SK-N-SH (cell line): ENCODE measurements around the gene PRKD2.

Experiments used
- CHD2 ChIP-seq: fragments of 150-350 bp; IDR thresholded peaks from 2 replicates; pipeline ENCODE4 v1.6.1; 2018; ENCODE audit warnings: low read length; ENCODE audit not compliant: partially characterized antibody
- EZH2phosphoT487 ChIP-seq: fragments of 200-600 bp; sonication (generic); IDR thresholded peaks from 2 replicates; pipeline ENCODE4 v1.6.1; 2017; ENCODE audit warnings: low read depth, mixed run types, mild to moderate bottlenecking, antibody characterized with exemption, moderate library complexity, borderline replicate concordance
- FOXM1 ChIP-seq: IDR thresholded peaks from 2 replicates; pipeline ENCODE4 v1.4.0; 2012; ENCODE audit warnings: low read depth, mild to moderate bottlenecking
- JUND ChIP-seq: IDR thresholded peaks from 2 replicates; pipeline ENCODE4 v1.4.0; 2012
- MXI1 ChIP-seq: IDR thresholded peaks from 2 replicates; pipeline ENCODE4 v1.6.1; 2012; ENCODE audit warnings: mild to moderate bottlenecking, low read depth, low read length, improper control_type of control experiment
- POLR2AphosphoS5 ChIP-seq: IDR thresholded peaks from 2 replicates; pipeline ENCODE4 v1.6.1; 2012; ENCODE audit warnings: low read depth, low read length
- SMC3 ChIP-seq: IDR thresholded peaks from 2 replicates; pipeline ENCODE4 v1.6.1; 2012; ENCODE audit warnings: low read depth, low read length, improper control_type of control experiment
- TEAD4 ChIP-seq: IDR thresholded peaks from 2 replicates; pipeline ENCODE4 v1.4.0; 2012; ENCODE audit warnings: mild to moderate bottlenecking, borderline replicate concordance; ENCODE audit not compliant: insufficient read depth
- YY1 ChIP-seq: IDR thresholded peaks from 2 replicates; pipeline ENCODE4 v1.4.0; 2012; ENCODE audit warnings: low read depth, mild to moderate bottlenecking
- TF ChIP-seq, protein P1 (sequence below): fragments of 150-350 bp; IDR thresholded peaks from 2 replicates; pipeline ENCODE4 v1.6.1; 2017; ENCODE audit warnings: antibody characterized with exemption, low read length, low read depth, borderline replicate concordance
- TF ChIP-seq, protein P2 (sequence below): fragments of 200-600 bp; sonication (generic); IDR thresholded peaks from 2 replicates; pipeline ENCODE4 v1.6.1; 2017; ENCODE audit warnings: antibody characterized with exemption, mild to moderate bottlenecking, moderate library complexity
- TF ChIP-seq, protein P3 (sequence below): IDR thresholded peaks from 2 replicates; pipeline ENCODE4; 2012
- TF ChIP-seq, protein P4 (sequence below): IDR thresholded peaks from 2 replicates; pipeline ENCODE4 v1.4.0; 2012; ENCODE audit warnings: low read depth, borderline replicate concordance
- TF ChIP-seq, protein P5 (sequence below): IDR thresholded peaks from 2 replicates; pipeline ENCODE4 v1.6.1; 2012; ENCODE audit warnings: mild to moderate bottlenecking, low read depth, low read length, moderate library complexity

DNA sequence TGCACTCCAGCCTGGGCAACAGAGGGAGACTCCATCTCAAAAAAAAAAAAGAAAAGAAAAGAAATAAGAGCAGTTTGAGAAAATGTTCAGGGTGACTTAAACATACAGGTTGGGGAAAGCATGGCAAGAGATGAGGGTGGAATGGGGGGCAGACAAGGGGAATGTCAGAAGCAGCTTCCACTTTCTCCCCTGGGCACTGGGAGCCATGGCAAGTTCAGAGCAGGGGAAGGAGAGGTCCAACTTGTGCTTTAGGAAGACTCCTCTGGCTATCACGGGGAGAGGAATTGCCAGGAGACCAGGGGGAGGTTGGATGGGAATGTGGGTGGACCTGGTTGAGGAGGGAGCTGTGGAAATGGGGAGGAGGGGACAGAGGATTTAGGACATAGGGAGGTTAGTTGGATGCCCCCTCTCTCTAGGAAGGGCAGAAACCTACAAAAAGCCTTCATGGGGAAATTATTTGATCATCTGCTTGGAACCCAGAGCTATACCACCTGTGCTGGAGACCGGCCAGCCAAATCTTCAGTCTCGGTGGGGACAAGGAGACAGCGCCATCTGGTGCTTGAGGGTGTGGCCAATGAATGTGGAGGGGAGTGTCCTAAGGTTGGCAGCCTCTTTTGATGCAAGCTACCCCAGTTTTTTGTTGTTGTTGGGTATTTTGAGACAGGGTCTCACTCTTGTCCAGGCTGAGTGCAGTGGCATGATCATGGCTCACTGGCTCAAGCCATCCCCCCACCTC is 36.7 kb upstream of the PRKD2 start:
- no peak for TF ChIP-seq JUND
- no peak for TF ChIP-seq POLR2AphosphoS5
- TF ChIP-seq, protein P1, sequence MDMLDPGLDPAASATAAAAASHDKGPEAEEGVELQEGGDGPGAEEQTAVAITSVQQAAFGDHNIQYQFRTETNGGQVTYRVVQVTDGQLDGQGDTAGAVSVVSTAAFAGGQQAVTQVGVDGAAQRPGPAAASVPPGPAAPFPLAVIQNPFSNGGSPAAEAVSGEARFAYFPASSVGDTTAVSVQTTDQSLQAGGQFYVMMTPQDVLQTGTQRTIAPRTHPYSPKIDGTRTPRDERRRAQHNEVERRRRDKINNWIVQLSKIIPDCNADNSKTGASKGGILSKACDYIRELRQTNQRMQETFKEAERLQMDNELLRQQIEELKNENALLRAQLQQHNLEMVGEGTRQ = no peak
- TF ChIP-seq, protein P2, sequence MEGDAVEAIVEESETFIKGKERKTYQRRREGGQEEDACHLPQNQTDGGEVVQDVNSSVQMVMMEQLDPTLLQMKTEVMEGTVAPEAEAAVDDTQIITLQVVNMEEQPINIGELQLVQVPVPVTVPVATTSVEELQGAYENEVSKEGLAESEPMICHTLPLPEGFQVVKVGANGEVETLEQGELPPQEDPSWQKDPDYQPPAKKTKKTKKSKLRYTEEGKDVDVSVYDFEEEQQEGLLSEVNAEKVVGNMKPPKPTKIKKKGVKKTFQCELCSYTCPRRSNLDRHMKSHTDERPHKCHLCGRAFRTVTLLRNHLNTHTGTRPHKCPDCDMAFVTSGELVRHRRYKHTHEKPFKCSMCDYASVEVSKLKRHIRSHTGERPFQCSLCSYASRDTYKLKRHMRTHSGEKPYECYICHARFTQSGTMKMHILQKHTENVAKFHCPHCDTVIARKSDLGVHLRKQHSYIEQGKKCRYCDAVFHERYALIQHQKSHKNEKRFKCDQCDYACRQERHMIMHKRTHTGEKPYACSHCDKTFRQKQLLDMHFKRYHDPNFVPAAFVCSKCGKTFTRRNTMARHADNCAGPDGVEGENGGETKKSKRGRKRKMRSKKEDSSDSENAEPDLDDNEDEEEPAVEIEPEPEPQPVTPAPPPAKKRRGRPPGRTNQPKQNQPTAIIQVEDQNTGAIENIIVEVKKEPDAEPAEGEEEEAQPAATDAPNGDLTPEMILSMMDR = peak; percentile 61
- TF ChIP-seq EZH2phosphoT487 = no peak
- TF ChIP-seq, protein P3, sequence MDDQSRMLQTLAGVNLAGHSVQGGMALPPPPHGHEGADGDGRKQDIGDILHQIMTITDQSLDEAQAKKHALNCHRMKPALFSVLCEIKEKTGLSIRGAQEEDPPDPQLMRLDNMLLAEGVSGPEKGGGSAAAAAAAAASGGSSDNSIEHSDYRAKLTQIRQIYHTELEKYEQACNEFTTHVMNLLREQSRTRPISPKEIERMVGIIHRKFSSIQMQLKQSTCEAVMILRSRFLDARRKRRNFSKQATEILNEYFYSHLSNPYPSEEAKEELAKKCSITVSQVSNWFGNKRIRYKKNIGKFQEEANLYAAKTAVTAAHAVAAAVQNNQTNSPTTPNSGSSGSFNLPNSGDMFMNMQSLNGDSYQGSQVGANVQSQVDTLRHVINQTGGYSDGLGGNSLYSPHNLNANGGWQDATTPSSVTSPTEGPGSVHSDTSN = no peak
- TF ChIP-seq, protein P4, sequence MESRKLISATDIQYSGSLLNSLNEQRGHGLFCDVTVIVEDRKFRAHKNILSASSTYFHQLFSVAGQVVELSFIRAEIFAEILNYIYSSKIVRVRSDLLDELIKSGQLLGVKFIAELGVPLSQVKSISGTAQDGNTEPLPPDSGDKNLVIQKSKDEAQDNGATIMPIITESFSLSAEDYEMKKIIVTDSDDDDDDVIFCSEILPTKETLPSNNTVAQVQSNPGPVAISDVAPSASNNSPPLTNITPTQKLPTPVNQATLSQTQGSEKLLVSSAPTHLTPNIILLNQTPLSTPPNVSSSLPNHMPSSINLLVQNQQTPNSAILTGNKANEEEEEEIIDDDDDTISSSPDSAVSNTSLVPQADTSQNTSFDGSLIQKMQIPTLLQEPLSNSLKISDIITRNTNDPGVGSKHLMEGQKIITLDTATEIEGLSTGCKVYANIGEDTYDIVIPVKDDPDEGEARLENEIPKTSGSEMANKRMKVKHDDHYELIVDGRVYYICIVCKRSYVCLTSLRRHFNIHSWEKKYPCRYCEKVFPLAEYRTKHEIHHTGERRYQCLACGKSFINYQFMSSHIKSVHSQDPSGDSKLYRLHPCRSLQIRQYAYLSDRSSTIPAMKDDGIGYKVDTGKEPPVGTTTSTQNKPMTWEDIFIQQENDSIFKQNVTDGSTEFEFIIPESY = no peak
- no peak for TF ChIP-seq CHD2
- no peak for TF ChIP-seq MXI1
- TF ChIP-seq, protein P5, sequence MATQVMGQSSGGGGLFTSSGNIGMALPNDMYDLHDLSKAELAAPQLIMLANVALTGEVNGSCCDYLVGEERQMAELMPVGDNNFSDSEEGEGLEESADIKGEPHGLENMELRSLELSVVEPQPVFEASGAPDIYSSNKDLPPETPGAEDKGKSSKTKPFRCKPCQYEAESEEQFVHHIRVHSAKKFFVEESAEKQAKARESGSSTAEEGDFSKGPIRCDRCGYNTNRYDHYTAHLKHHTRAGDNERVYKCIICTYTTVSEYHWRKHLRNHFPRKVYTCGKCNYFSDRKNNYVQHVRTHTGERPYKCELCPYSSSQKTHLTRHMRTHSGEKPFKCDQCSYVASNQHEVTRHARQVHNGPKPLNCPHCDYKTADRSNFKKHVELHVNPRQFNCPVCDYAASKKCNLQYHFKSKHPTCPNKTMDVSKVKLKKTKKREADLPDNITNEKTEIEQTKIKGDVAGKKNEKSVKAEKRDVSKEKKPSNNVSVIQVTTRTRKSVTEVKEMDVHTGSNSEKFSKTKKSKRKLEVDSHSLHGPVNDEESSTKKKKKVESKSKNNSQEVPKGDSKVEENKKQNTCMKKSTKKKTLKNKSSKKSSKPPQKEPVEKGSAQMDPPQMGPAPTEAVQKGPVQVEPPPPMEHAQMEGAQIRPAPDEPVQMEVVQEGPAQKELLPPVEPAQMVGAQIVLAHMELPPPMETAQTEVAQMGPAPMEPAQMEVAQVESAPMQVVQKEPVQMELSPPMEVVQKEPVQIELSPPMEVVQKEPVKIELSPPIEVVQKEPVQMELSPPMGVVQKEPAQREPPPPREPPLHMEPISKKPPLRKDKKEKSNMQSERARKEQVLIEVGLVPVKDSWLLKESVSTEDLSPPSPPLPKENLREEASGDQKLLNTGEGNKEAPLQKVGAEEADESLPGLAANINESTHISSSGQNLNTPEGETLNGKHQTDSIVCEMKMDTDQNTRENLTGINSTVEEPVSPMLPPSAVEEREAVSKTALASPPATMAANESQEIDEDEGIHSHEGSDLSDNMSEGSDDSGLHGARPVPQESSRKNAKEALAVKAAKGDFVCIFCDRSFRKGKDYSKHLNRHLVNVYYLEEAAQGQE = no peak
- no peak for TF ChIP-seq TEAD4
- no peak; the same call in 1 of the 2 replicates for TF ChIP-seq SMC3
- no peak for TF ChIP-seq FOXM1
- TF ChIP-seq YY1 = no peak
